DND-41 (cell line): ENCODE measurements around the gene PCP2.

ENCODE experiments used
- ATAC-seq: fragments of 200-7000 bp; cut with Tn5 transposase; 3 replicates; pipeline ENCODE4 v1.9.1; 2021; ENCODE audit warnings: low read depth; ENCODE audit not compliant: insufficient read depth
- DNase-seq: peaks from one replicate; pipeline ENCODE4 v3.0.0-alpha.2; 2020
- H2AFZ ChIP-seq: 2 replicates; pipeline ENCODE4 v1.6.0; 2012; ENCODE audit warnings: low read depth, low read length
- H3K27ac ChIP-seq: 2 replicates; pipeline ENCODE4 v1.5.1; 2012; ENCODE audit warnings: low read length, inconsistent platforms
- H3K27me3 ChIP-seq: fragments of 200-600 bp; sonication (generic); 2 replicates; pipeline ENCODE4 v1.6.0; 2012; ENCODE audit warnings: low read length, mild to moderate bottlenecking, inconsistent platforms; ENCODE audit not compliant: insufficient read depth, poor library complexity
- H3K36me3 ChIP-seq: 2 replicates; pipeline ENCODE4 v1.5.1; 2012; ENCODE audit warnings: low read length, inconsistent platforms; ENCODE audit not compliant: insufficient read depth
- H3K4me1 ChIP-seq: 2 replicates; pipeline ENCODE4 v1.5.1; 2012; ENCODE audit warnings: mild to moderate bottlenecking, low read length; ENCODE audit not compliant: insufficient read depth
- H3K4me2 ChIP-seq: 2 replicates; pipeline ENCODE4 v1.6.0; 2012; ENCODE audit warnings: mild to moderate bottlenecking, moderate library complexity, low read length, inconsistent platforms; ENCODE audit not compliant: insufficient read depth
- H3K4me3 ChIP-seq, 2 experiments: fragments of 200-600 bp in 1 of 2; shearing (Covaris generic) in 1 of 2; 2 replicates each; pipeline ENCODE4 v1.5.1; 2012 to 2016; ENCODE audit warnings: inconsistent platforms in 2 of 2, low read length in 2 of 2, mild to moderate bottlenecking in 2 of 2, low read depth in 1 of 2, moderate library complexity in 1 of 2
- H3K79me2 ChIP-seq: 2 replicates; pipeline ENCODE4 v1.6.0; 2012; ENCODE audit warnings: low read length, inconsistent platforms; ENCODE audit not compliant: insufficient read depth
- H3K9ac ChIP-seq: 2 replicates; pipeline ENCODE4 v1.6.0; 2012; ENCODE audit warnings: low read depth, mild to moderate bottlenecking, inconsistent platforms, low read length, moderate library complexity
- H3K9me3 ChIP-seq: 2 replicates; pipeline ENCODE4 v1.5.1; 2012; ENCODE audit warnings: low read length, moderate library complexity, mild to moderate bottlenecking, inconsistent platforms; ENCODE audit not compliant: insufficient read depth, severe bottlenecking
- H4K20me1 ChIP-seq: 2 replicates; pipeline ENCODE4 v1.6.0; 2012; ENCODE audit warnings: low read length; ENCODE audit not compliant: insufficient read depth
- CTCF ChIP-seq: IDR thresholded peaks from 2 replicates; pipeline ENCODE4 v1.5.1; 2012; ENCODE audit warnings: borderline replicate concordance, low read length, moderate library complexity, mild to moderate bottlenecking; ENCODE audit not compliant: poor library complexity, severe bottlenecking; ENCODE audit errors: extremely low read depth
- EZH2 ChIP-seq: IDR thresholded peaks from 3 replicates; pipeline ENCODE4 v1.6.1; 2012; ENCODE audit warnings: borderline replicate concordance, low read depth, mild to moderate bottlenecking, moderate library complexity, low read length, inconsistent platforms; ENCODE audit not compliant: severe bottlenecking

Gene PCP2

GRCh38 chr19:7602935-7603497 lies 30.5 kb downstream of the PCP2 start:
- Histone ChIP-seq H3K79me2 (no peaks in the 10 kb centered on the region), H3K27me3 (no peaks in the 10 kb centered on the region), H2AFZ (no peak overlapping the region), H3K4me3 (no peak overlapping the region), H3K4me1 (no peaks in the 10 kb centered on the region), H3K9ac (no peak overlapping the region), H3K4me2 (no peak overlapping the region), H4K20me1 (no peaks in the 10 kb centered on the region), H3K9me3 (no peaks in the 10 kb centered on the region), H3K27ac (no peak overlapping the region), H3K36me3 (no peaks in the 10 kb centered on the region)
- ATAC-seq (no peak), DNase-seq (no peak)
- no peak for TF ChIP-seq CTCF
- no peak for TF ChIP-seq EZH2

- no peaks in the 10 kb centered on the region for H3K27me3 ChIP-seq
- no peak overlapping the region for H3K27ac ChIP-seq
- H3K4me1 ChIP-seq: no peaks in the 10 kb centered on the region
- H3K9ac ChIP-seq: no peak overlapping the region
- no peak overlapping the region for H2AFZ ChIP-seq
- H3K4me3 ChIP-seq: no peak overlapping the region
- ATAC-seq: no peak
- DNase-seq: no peak
- TF ChIP-seq EZH2 (no peak), CTCF (no peak)
- H3K4me2 ChIP-seq: no peak overlapping the region
- H4K20me1 ChIP-seq: no peaks in the 10 kb centered on the region
- no peaks in the 10 kb centered on the region for H3K79me2 ChIP-seq
- H3K9me3 ChIP-seq: no peaks in the 10 kb centered on the region
- no peaks in the 10 kb centered on the region for H3K36me3 ChIP-seq
Measured at GRCh38 chr19:7602240-7602934, 31.1 kb downstream of the PCP2 start.

GRCh38 chr19:7600721-7601120 lies 32.8 kb downstream of the PCP2 start:
- H3K4me1 ChIP-seq: no peaks in the 10 kb centered on the region
- DNase-seq (no peak), ATAC-seq (no peak)
- no peak overlapping the region for H3K4me3 ChIP-seq
- no peaks in the 10 kb centered on the region for H3K9me3 ChIP-seq
- H3K27ac ChIP-seq: no peak overlapping the region
- H3K4me2 ChIP-seq: no peak overlapping the region
- no peaks in the 10 kb centered on the region for H3K79me2 ChIP-seq
- H3K9ac ChIP-seq: no peak overlapping the region
- H2AFZ ChIP-seq: no peak overlapping the region
- no peaks in the 10 kb centered on the region for H3K27me3 ChIP-seq
- TF ChIP-seq CTCF: no peak
- TF ChIP-seq EZH2: no peak
- H4K20me1 ChIP-seq: no peaks in the 10 kb centered on the region
- no peaks in the 10 kb centered on the region for H3K36me3 ChIP-seq

- Histone ChIP-seq H3K9ac (no peak overlapping the region), H3K4me3 (no peak overlapping the region), H3K27ac (no peak overlapping the region), H2AFZ (no peak overlapping the region), H3K36me3 (no peaks in the 10 kb centered on the region), H3K4me2 (no peak overlapping the region), H3K4me1 (no peaks in the 10 kb centered on the region), H3K27me3 (no peaks in the 10 kb centered on the region), H4K20me1 (no peaks in the 10 kb centered on the region), H3K79me2 (no peaks in the 10 kb centered on the region), H3K9me3 (no peaks in the 10 kb centered on the region)
- no peak for ATAC-seq
- TF ChIP-seq EZH2: no peak
- TF ChIP-seq CTCF: no peak
- no peak for DNase-seq
Measured at GRCh38 chr19:7598180-7598579, 35.3 kb downstream of the PCP2 start.
